ENCODE results near the gene SMPD3. TPM values are rescaled to one million over a fixed set of nuclear protein-coding genes. Genes with fewer than 3 reads are reported as not detected.

SMPD3 gene
- total RNA-seq, 4 donors from 2014 or later = 0.20 to 3.3 (median 0.63) TPM

- no peaks in the 10 kb centered on the region for H3K36me3 ChIP-seq
- 70 to 71% methylated on average over 2 of the region's 2 CpGs for WGBS, 2 donors
Observed at GRCh38 chr16:68479271-68479670, 31.0 kb upstream of the SMPD3 start.

GRCh38 chr16:68478526-68479250 is 30.4 kb upstream of the SMPD3 start:
- WGBS, 2 donors = 42 to 66% methylated on average over 2 of the region's 2 CpGs
- no peak overlapping the region for H3K27ac ChIP-seq
- TF ChIP-seq CTCF (IDR thresholded peaks at IDR 0.05) (no peak), EP300 (IDR thresholded peaks at IDR 0.05) (no peak), POLR2A (IDR thresholded peaks at IDR 0.05) (no peak)
- H3K9me3 ChIP-seq = peaks cover 0 to 15% (median 0%) of the 10 kb centered on the region in 4 donors
- no peaks in the 10 kb centered on the region for H3K27me3 ChIP-seq
- DNase-seq (ENCODE audit: low spot score in 2 of 2) = no peak
- H3K4me1 ChIP-seq = no peaks in the 10 kb centered on the region
- no peaks in the 10 kb centered on the region for H3K36me3 ChIP-seq
- no peak overlapping the region for H3K4me3 ChIP-seq

More at GRCh38 chr16:68479271-68479670, 31.0 kb upstream of the SMPD3 start:
- Histone ChIP-seq H3K9me3 (peaks cover 0 to 15% (median 0%) of the 10 kb centered on the region in 4 donors), H3K27ac (no peak overlapping the region), H3K4me1 (no peaks in the 10 kb centered on the region), H3K27me3 (no peaks in the 10 kb centered on the region), H3K4me3 (no peak overlapping the region)
- TF ChIP-seq CTCF (IDR thresholded peaks at IDR 0.05) = no peak
- DNase-seq (ENCODE audit: low spot score in 2 of 2) = no peak

- DNase-seq (ENCODE audit: low spot score in 2 of 2) = no peak
- H3K27ac ChIP-seq = no peak overlapping the region
- peaks cover 0 to 7% (median 0%) of the 10 kb centered on the region in 4 donors for H3K9me3 ChIP-seq
- 84 to 89% methylated on average over 4 of the region's 4 CpGs for WGBS, 2 donors
- TF ChIP-seq EP300 (IDR thresholded peaks at IDR 0.05) = no peak
- TF ChIP-seq CTCF (IDR thresholded peaks at IDR 0.05) = no peak
- no peak for TF ChIP-seq POLR2A (IDR thresholded peaks at IDR 0.05)
- no peaks in the 10 kb centered on the region for H3K27me3 ChIP-seq
- no peak overlapping the region for H3K4me3 ChIP-seq
- H3K4me1 ChIP-seq = peaks cover 0 to 14% (median 11%) of the 10 kb centered on the region in 4 donors
- no peaks in the 10 kb centered on the region for H3K36me3 ChIP-seq
Observed at GRCh38 chr16:68475071-68475470, 26.8 kb upstream of the SMPD3 start.

- DNase-seq (ENCODE audit: low spot score in 2 of 2) = no peak
- H3K9me3 ChIP-seq = peaks cover 0 to 7% (median 0%) of the 10 kb centered on the region in 4 donors
- no peak overlapping the region for H3K4me3 ChIP-seq
- no peaks in the 10 kb centered on the region for H3K27me3 ChIP-seq
- no peaks in the 10 kb centered on the region for H3K36me3 ChIP-seq
- no peak for TF ChIP-seq EP300 (IDR thresholded peaks at IDR 0.05)
- TF ChIP-seq POLR2A (IDR thresholded peaks at IDR 0.05) = no peak
- no peak for TF ChIP-seq CTCF (IDR thresholded peaks at IDR 0.05)
- 54 to 57% methylated on average over 7 of the region's 7 CpGs for WGBS, 2 donors
- peaks cover 0 to 28% (median 23%) of the 10 kb centered on the region in 4 donors for H3K4me1 ChIP-seq
- no peak overlapping the region for H3K27ac ChIP-seq
Observed at GRCh38 chr16:68473358-68474070, 25.2 kb upstream of the SMPD3 start.

GRCh38 chr16:68472581-68472980 is 24.3 kb upstream of the SMPD3 start:
- Histone ChIP-seq H3K9me3 (peaks cover 0 to 7% (median 0%) of the 10 kb centered on the region in 4 donors), H3K4me3 (no peak overlapping the region), H3K36me3 (no peaks in the 10 kb centered on the region), H3K27me3 (no peaks in the 10 kb centered on the region), H3K27ac (no peak overlapping the region), H3K4me1 (peaks cover 0 to 28% (median 23%) of the 10 kb centered on the region in 4 donors)
- TF ChIP-seq EP300 (IDR thresholded peaks at IDR 0.05) = no peak
- TF ChIP-seq POLR2A (IDR thresholded peaks at IDR 0.05) = no peak
- no peak for TF ChIP-seq CTCF (IDR thresholded peaks at IDR 0.05)
- WGBS, 2 donors = 86 to 87% methylated on average over 5 of the region's 5 CpGs
- DNase-seq (ENCODE audit: low spot score in 2 of 2) = no peak
